HUES64 (cell line): ENCODE results near the gene METTL26.

Experiments
- H3K27ac ChIP-seq: 2 replicates; pipeline ENCODE4 v1.7.0; 2013; ENCODE audit warnings: low read depth, low read length, inconsistent platforms
- H3K27me3 ChIP-seq: 2 replicates; pipeline ENCODE4 v1.6.1; 2013; ENCODE audit warnings: mild to moderate bottlenecking, low read length; ENCODE audit not compliant: insufficient read depth
- H3K36me3 ChIP-seq: 2 replicates; pipeline ENCODE4 v1.6.1; 2013; ENCODE audit warnings: mild to moderate bottlenecking, low read length; ENCODE audit not compliant: insufficient read depth
- H3K4me1 ChIP-seq: 2 replicates; pipeline ENCODE4 v1.6.1; 2013; ENCODE audit warnings: mild to moderate bottlenecking, low read length, moderate library complexity; ENCODE audit not compliant: insufficient read depth
- H3K4me3 ChIP-seq: 2 replicates; pipeline ENCODE4 v1.5.1; 2013; ENCODE audit warnings: mild to moderate bottlenecking, low read length, moderate library complexity
- H3K9ac ChIP-seq: 2 replicates; pipeline ENCODE4 v1.6.1; 2013; ENCODE audit warnings: mild to moderate bottlenecking, low read depth, low read length
- H3K9me3 ChIP-seq: 2 replicates; pipeline ENCODE4 v1.6.1; 2013; ENCODE audit warnings: low read depth, low read length; ENCODE audit not compliant: insufficient read depth
- WGBS: fragments of 150-250, 120-280 bp; methylation state at CpG from one replicate; pipeline ENCODE4 v1.1.7; 2013; ENCODE audit warnings: missing lambda C conversion rate; 5-methylcytosine and 5-hydroxymethylcytosine counted together

METTL26 gene

DNA sequence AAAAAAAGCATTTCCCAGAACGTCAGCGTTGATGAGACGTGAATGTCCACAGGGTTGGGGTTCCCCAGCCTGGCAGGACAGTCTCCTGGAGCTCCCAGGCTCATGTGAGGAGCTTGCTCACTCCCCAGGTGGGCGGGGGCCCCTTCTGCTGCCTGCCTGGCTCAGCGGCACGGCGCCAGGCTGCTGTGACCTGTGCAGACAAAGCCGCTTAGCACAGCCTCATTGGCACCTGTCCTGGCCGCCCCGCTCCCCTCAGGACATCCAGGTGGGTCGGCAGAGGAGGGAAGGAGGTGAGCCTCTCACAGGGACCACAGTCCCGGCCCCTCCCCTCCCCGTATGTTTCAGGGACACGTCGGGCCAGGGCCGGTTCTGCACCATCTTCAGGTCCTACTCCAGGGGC is 18.2 kb downstream of the METTL26 start:
- Histone ChIP-seq H3K4me1 (no peaks in the 10 kb centered on the region), H3K27me3 (no peaks in the 10 kb centered on the region), H3K27ac (no peak overlapping the region), H3K9me3 (no peaks in the 10 kb centered on the region), H3K4me3 (no peak overlapping the region), H3K9ac (no peak overlapping the region), H3K36me3 (no peaks in the 10 kb centered on the region)
- WGBS, result 94% methylated on average over 16 of the region's 16 CpGs

DNA sequence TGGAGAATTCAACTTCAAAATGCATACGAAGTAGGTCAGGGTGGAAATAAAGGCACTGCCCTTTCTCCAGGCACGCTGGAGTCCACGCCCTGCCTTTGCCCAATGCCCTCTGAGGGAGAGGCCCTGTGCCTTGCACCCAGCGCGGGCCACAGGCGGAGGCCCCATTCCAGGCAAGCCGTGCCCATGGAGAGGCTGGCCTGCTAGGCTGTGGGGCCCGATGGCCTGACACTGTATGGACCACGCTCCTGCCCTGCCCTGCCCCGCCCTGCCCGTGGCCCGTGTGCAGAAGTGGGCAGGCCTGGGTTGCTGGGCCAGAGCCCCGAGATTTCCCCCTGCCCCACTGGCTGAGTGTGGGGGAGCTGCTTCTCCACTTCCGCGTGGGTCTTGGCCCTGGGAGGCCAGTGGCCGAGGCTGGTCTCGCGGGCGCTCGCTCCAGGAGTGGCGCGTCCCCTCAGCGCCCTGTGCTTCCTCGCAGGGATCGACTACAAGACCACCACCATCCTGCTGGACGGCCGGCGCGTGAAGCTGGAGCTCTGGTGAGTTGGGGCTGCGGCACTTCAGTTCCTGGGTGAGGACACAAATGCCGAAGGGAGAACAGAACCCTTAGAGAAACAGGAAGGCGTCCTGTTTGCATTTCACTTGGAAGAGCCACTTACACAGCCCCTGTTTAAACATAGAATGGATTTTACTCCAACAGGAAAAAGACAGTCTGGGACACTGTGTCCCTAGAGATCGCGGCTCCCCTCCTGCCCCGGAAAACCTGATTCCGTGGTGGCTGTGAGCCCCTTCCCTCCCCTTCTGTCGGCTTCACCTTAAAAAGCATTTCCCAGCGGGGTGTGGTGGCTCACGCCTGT is 19.1 kb downstream of the METTL26 start:
- H3K27ac ChIP-seq, result no peak overlapping the region
- H3K4me3 ChIP-seq, result no peak overlapping the region
- H3K27me3 ChIP-seq, result no peaks in the 10 kb centered on the region
- no peak overlapping the region for H3K9ac ChIP-seq
- 96% methylated on average over 39 of the region's 39 CpGs for WGBS
- H3K4me1 ChIP-seq, result no peaks in the 10 kb centered on the region
- H3K36me3 ChIP-seq, result no peaks in the 10 kb centered on the region
- no peaks in the 10 kb centered on the region for H3K9me3 ChIP-seq

DNA sequence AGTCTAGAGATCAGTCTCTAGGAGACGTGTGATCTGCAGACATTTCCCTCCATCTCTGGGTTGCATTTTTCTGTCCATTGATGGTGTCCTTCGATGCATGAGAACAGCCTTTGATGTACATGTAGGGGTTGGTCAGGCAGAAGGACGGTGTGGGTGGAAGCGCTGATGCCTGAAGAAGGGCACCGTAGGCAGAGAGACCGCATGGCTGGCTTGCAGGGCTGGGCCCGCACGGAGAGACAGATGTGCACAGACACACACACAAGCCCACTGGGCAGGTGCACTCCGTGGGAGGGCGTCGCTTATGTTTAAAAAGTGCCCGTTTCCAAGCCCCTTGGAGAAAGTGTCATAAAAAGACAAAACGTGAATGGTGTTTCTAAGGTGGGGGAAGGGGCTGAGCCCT is 21.0 kb downstream of the METTL26 start:
- no peak overlapping the region for H3K9ac ChIP-seq
- no peak overlapping the region for H3K4me3 ChIP-seq
- no peaks in the 10 kb centered on the region for H3K9me3 ChIP-seq
- no peaks in the 10 kb centered on the region for H3K36me3 ChIP-seq
- 95% methylated on average over 13 of the region's 13 CpGs for WGBS
- H3K4me1 ChIP-seq, result no peaks in the 10 kb centered on the region
- H3K27ac ChIP-seq, result no peak overlapping the region
- H3K27me3 ChIP-seq, result no peaks in the 10 kb centered on the region

DNA sequence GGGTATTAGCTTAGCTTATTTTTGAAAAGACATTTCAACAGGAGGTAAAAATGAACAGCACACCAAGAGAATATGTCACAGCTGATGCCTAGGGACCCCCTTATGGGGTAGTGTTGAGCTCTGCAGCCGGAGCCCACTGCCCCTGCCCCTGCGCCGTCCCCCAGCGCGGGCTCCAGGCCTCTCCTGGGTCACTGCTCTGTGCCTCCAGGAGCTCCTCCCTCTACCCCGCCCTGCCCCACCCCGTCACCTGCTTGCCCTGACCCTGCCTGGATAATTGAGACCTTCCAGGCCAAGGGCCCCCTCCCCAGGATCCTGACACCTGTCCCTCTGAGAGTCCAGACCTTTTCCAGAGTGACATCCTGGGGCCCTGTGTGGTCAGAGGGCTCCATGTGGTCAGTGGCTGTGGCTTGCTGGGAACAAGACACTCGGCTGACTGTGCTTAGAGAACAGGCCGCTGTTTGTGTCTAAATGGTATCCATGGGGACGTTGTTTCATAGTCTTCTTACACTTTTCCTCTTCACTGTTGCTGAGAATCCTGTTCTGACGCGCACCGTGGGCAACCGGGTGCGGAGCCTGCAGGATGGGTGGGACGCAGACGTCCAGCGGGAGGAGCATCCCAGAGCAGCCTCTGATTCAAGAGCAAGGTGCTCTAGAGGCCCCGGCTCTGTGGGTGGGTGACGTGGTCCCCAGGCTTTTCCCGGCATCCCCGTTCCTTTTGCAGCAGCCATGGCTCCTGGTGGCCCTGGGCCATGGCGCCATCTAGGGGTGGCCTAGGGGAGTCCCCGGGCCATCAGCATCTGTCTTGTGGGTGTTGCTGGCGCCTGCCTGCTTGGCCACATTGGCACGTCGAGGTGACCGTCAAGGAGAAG is 25.4 kb downstream of the METTL26 start:
- 83% methylated on average over 28 of the region's 28 CpGs for WGBS
- no peak overlapping the region for H3K9ac ChIP-seq
- no peaks in the 10 kb centered on the region; the same call in 1 of the 2 replicates for H3K4me1 ChIP-seq
- no peaks in the 10 kb centered on the region for H3K27me3 ChIP-seq
- no peaks in the 10 kb centered on the region for H3K36me3 ChIP-seq
- no peaks in the 10 kb centered on the region for H3K9me3 ChIP-seq
- H3K27ac ChIP-seq, result no peak overlapping the region
- no peak overlapping the region for H3K4me3 ChIP-seq

DNA sequence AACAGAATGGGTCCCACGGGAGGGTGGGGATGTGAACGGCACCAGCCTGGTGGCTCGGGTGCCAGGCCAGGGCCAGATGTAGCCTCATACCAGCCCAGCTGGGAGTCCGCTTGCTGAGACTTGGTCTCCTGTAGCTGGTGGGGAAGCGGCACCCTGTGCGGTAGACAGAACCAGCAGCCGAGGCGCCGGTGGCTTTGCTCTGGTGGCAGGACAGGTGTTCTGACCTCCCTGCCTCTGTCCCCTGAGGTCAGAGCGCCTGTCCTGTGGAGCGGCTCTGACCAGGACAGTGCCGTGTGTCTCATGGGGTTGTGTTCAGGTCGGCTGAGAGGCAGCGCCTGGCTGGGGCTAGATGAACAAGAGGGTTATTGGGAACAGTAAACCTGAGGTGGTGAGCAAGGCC is 26.1 kb downstream of the METTL26 start:
- Histone ChIP-seq H3K9ac (no peak overlapping the region), H3K4me1 (no peaks in the 10 kb centered on the region; the same call in 1 of the 2 replicates), H3K4me3 (no peak overlapping the region), H3K27ac (no peak overlapping the region), H3K9me3 (0 out of 2 replicates have a peak, but pooled peaks cover 2% of the 10 kb centered on the region), H3K27me3 (no peaks in the 10 kb centered on the region), H3K36me3 (no peaks in the 10 kb centered on the region)
- WGBS, result 93% methylated on average over 14 of the region's 14 CpGs

DNA sequence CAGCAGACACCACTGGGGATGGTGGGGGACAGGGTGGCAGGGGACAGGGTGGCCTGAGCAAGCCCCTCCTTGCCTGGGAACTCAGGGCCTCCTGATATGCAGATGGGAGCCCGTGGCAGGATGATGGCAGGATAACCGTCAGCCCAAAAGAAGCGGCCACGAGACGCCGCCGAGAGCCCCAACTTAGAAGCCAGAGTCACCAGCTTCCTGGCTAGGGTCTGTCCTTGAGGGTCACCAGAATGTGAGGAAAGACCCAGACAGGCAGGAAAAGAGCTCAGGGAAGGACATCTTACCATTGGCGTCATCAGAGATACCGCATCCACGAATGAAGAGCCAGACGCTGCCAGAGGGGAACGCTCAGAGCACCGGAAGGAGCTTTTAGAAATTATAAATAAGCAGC is 26.8 kb downstream of the METTL26 start:
- Histone ChIP-seq H3K9me3 (0 out of 2 replicates have a peak, but pooled peaks cover 2% of the 10 kb centered on the region), H3K27me3 (no peaks in the 10 kb centered on the region), H3K36me3 (no peaks in the 10 kb centered on the region), H3K4me1 (no peaks in the 10 kb centered on the region; the same call in 1 of the 2 replicates), H3K9ac (no peak overlapping the region), H3K27ac (no peak overlapping the region), H3K4me3 (no peak overlapping the region)
- WGBS, result 91% methylated on average over 12 of the region's 13 CpGs

DNA sequence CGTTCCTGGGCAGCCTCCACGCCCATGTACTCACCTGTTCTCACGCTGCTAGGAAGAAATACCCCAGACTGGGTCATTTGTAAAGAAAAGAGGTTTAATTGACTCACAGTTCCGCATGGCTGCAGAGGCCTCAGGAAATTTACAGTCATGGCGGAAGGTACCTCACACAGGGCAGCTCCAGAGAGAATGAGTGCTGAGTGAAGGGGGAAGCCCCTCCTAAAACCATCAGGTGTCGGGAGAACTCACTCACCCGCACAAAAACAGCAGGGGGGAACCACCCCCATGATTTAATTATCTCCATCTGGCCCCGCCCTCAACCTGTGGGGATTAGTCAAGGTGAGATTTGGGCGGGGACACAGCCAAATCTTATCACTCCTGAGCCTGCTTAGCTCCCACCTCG is 28.1 kb downstream of the METTL26 start:
- 71% methylated on average over 8 of the region's 10 CpGs for whole genome bisulfite sequencing
- H3K36me3 ChIP-seq, result no peaks in the 10 kb centered on the region
- 0 out of 2 replicates have a peak, but pooled peaks cover 2% of the 10 kb centered on the region for H3K9me3 ChIP-seq
- H3K27ac ChIP-seq, result no peak overlapping the region
- no peaks in the 10 kb centered on the region for H3K27me3 ChIP-seq
- H3K4me1 ChIP-seq, result no peaks in the 10 kb centered on the region; the same call in 1 of the 2 replicates
- H3K9ac ChIP-seq, result no peak overlapping the region
- no peak overlapping the region for H3K4me3 ChIP-seq

DNA sequence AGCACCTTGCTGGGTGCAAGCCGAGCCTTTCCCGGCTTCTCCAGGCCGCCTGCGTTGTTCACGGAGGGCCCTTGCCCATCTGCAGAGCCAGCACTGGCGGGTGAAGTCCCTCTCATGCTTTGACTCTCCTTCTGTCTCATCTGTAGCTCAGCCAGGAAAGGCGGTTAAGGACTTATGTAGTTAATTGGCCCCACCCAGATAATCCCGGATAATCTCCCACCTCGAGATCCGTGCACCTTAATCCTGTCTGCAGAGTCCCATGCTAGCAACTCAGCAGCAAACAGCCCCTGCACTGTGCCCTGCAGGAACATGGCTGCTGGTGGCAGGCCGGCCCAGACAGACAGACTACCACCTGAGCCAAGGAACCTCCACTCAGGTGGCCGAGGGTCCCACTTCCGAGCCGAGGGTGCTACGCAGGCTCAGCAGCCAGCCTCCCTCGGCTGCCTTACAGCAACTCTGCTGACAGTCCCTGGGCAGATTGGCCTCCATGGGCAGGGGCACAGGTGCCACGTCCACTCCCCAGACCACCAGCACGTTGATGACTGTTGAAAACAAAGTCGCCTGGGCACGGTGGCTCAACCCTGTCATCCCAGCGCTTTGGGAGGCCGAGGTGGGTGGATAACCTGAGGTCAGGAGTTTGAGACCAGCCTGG is 29.3 kb downstream of the METTL26 start:
- WGBS, result 96% methylated on average over 22 of the region's 22 CpGs
- 0 out of 2 replicates have a peak, but pooled peaks cover 2% of the 10 kb centered on the region for H3K9me3 ChIP-seq
- H3K9ac ChIP-seq, result no peak overlapping the region
- H3K36me3 ChIP-seq, result no peaks in the 10 kb centered on the region
- H3K27me3 ChIP-seq, result no peaks in the 10 kb centered on the region
- no peak overlapping the region for H3K4me3 ChIP-seq
- H3K4me1 ChIP-seq, result no peaks in the 10 kb centered on the region; the same call in 1 of the 2 replicates
- H3K27ac ChIP-seq, result no peak overlapping the region

DNA sequence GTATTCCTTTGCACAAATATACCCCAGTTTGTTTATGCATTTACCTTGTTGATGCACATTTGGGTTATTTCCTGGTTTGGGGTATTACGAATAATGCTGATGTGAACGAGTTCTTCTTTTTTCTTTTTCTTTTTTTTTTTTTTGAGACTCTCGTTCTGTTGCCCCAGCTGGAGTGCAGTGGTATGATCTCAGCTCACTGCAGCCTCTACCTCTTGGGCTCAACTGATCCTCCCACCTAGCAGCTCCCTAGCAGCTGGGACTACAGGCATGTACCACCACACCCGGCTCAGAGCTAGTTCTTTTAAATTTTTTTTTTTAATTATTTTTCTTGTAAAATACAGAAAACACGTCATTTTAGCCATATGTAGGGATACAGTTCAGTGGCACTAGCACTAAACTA is 32.2 kb downstream of the METTL26 start:
- H3K27me3 ChIP-seq, result no peaks in the 10 kb centered on the region
- no peak overlapping the region for H3K27ac ChIP-seq
- no peak overlapping the region for H3K4me3 ChIP-seq
- 84% methylated on average over 3 of the region's 5 CpGs for WGBS
- H3K9ac ChIP-seq, result no peak overlapping the region
- H3K9me3 ChIP-seq, result peaks cover 5% of the 10 kb centered on the region; the same call in 1 of the 2 replicates
- peaks cover 5% of the 10 kb centered on the region; the same call in 1 of the 2 replicates for H3K36me3 ChIP-seq
- no peaks in the 10 kb centered on the region; the same call in 1 of the 2 replicates for H3K4me1 ChIP-seq

DNA sequence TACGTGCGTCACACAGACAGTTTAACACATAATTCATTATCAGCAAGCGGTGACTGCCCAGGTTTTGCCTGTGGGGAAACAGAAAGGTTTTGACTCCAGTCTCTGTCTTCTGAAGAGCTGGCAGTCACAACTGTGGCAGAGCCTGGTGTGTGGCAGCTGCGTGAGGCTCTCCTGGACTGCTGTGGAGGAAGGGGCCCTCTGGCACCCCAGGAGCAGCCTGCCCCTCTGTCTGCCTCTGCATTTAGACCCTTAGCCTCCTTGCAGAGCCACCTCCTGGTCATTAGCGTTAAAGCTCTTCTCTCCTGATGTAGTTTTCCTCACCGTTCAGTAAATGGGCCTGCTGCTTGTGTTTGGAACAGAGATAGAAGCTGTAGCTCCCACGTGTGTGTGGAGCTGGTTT is 35.3 kb downstream of the METTL26 start:
- peaks cover 5% of the 10 kb centered on the region; the same call in 1 of the 2 replicates for H3K36me3 ChIP-seq
- H3K9me3 ChIP-seq, result peaks cover 5% of the 10 kb centered on the region; the same call in 1 of the 2 replicates
- H3K27ac ChIP-seq, result no peak overlapping the region
- no peaks in the 10 kb centered on the region for H3K27me3 ChIP-seq
- no peak overlapping the region for H3K4me3 ChIP-seq
- H3K9ac ChIP-seq, result no peak overlapping the region
- no peaks in the 10 kb centered on the region for H3K4me1 ChIP-seq
- WGBS, result 66% methylated on average over 7 of the region's 7 CpGs
